K562 (cell line): ENCODE results near the gene ZNF837. TPM values are rescaled to one million over a fixed set of nuclear protein-coding genes. Genes with fewer than 3 reads are reported as not detected.

Source experiments
- CEBPB ChIP-seq: fragments of 450-650 bp; IDR thresholded peaks from 2 replicates; pipeline ENCODE4 v1.6.1; 2016; ENCODE audit warnings: missing genetic modification characterization, missing compliant biosample characterization
- CEBPG ChIP-seq, 3 experiments: fragments of 200-800 bp in 1 of 3; sonication (Bioruptor generic) in 1 of 3; sonication (generic) in 1 of 3; formaldehyde crosslinking in 1 of 3; IDR thresholded peaks in 2 of 3; conservative IDR thresholded peaks in 1 of 3; 2 replicates each; pipeline versions ENCODE4 v1.6.1 to v1.8.0; 2016 to 2022; ENCODE audit warnings: missing compliant biosample characterization in 2 of 3, missing genetic modification characterization in 2 of 3, mild to moderate bottlenecking in 1 of 3, missing genetic modification reagents in 1 of 3
- ZNF766 ChIP-seq: fragments of 200-800 bp; sonication (Bioruptor generic); conservative IDR thresholded peaks from 2 replicates; pipeline ENCODE4 v1.6.1; 2016; ENCODE audit warnings: missing genetic modification characterization, missing compliant biosample characterization
- polyA plus RNA-seq, 8 experiments: library from polyadenylated mRNA; depleted of rRNA in 4 of 8; stranded (reverse) in 5 of 8; unstranded in 3 of 8; fragments of >200 nt; fragmentation: Nextera tagmentation in 2 of 8; fragmentation: Illumina TruSeq in 1 of 8; extraction: Ambion mirVana in 2 of 8; extraction: Trizol in 1 of 8; gene quantifications; 2 replicates each; pipeline versions ENCODE4 v1.2.1 to v1.2.3, GENCODE V29; 2011 to 2014; ENCODE audit warnings: inconsistent platforms in 1 of 8, missing spikeins in 1 of 8
- total RNA-seq, 7 experiments: library from RNA; depleted of rRNA in 6 of 7; stranded (reverse); fragments of >200 nt in 6 of 7; fragmentation: Illumina TruSeq in 2 of 7; extraction: Trizol in 2 of 7; gene quantifications; 2 replicates each; pipeline versions ENCODE4 v1.2.1 to v1.2.3, GENCODE V29; 2011 to 2021; ENCODE audit warnings: low replicate concordance in 1 of 7
- TF ChIP-seq, protein P1 (sequence below): fragments of 450-650 bp; IDR thresholded peaks from 2 replicates; pipeline ENCODE4 v1.6.1; 2016
- TF ChIP-seq, protein P2 (sequence below), 2 experiments: fragments of 450-650 bp; IDR thresholded peaks; 2 replicates each; pipeline ENCODE4 v1.6.1; 2018; ENCODE audit warnings: mild to moderate bottlenecking in 2 of 2, low read depth in 1 of 2; ENCODE audit not compliant: partially characterized antibody in 2 of 2

Gene ZNF837
- total and polyA plus RNA-seq, 9 of the 15 experiments (the other 6 are each of a cell fraction or from before 2014, with no cell fraction given), result 0.11 to 2.1 (median 0.57) TPM; not detected in 4

DNA sequence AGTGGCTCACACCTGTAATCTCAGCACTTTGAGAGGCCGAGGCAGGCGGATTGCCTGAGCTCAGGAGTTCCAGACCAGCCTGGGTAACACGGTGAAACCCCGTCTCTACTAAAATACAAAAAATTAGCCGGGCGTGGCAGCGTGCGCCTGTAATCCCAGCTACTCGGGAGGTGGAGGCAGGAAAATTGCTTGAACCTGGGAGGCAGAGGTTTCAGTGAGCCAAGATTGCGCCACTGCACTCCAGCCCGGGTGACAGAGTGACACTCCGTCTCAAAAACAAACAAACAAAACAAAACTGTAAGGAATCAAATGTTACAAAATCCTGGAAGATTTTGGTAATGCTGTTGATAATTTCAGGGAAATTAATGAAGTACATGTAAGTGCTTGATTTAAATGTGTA lies 32.8 kb downstream of the ZNF837 start (continued):
- TF ChIP-seq, protein P1, sequence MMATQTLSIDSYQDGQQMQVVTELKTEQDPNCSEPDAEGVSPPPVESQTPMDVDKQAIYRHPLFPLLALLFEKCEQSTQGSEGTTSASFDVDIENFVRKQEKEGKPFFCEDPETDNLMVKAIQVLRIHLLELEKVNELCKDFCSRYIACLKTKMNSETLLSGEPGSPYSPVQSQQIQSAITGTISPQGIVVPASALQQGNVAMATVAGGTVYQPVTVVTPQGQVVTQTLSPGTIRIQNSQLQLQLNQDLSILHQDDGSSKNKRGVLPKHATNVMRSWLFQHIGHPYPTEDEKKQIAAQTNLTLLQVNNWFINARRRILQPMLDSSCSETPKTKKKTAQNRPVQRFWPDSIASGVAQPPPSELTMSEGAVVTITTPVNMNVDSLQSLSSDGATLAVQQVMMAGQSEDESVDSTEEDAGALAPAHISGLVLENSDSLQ, result peak; percentile 19; the same call in 1 of the 2 replicates
- TF ChIP-seq CEBPG (CRISPR knock-in tag; IDR thresholded peaks at IDR 0.05) (0 out of 2 replicates have a peak, but pooled peaks have one; percentile 29), CEBPG (tag; conservative IDR thresholded peaks at IDR 0.05 in 1 of 2, IDR thresholded peaks at IDR 0.05 in 1 of 2) (peak; percentile 60 to 82), ZNF766 (CRISPR knock-in tag) (0 out of 2 replicates have a peak, but pooled peaks have one; percentile 29), CEBPB (tag) (peak; percentile 89)
- TF ChIP-seq, protein P2, sequence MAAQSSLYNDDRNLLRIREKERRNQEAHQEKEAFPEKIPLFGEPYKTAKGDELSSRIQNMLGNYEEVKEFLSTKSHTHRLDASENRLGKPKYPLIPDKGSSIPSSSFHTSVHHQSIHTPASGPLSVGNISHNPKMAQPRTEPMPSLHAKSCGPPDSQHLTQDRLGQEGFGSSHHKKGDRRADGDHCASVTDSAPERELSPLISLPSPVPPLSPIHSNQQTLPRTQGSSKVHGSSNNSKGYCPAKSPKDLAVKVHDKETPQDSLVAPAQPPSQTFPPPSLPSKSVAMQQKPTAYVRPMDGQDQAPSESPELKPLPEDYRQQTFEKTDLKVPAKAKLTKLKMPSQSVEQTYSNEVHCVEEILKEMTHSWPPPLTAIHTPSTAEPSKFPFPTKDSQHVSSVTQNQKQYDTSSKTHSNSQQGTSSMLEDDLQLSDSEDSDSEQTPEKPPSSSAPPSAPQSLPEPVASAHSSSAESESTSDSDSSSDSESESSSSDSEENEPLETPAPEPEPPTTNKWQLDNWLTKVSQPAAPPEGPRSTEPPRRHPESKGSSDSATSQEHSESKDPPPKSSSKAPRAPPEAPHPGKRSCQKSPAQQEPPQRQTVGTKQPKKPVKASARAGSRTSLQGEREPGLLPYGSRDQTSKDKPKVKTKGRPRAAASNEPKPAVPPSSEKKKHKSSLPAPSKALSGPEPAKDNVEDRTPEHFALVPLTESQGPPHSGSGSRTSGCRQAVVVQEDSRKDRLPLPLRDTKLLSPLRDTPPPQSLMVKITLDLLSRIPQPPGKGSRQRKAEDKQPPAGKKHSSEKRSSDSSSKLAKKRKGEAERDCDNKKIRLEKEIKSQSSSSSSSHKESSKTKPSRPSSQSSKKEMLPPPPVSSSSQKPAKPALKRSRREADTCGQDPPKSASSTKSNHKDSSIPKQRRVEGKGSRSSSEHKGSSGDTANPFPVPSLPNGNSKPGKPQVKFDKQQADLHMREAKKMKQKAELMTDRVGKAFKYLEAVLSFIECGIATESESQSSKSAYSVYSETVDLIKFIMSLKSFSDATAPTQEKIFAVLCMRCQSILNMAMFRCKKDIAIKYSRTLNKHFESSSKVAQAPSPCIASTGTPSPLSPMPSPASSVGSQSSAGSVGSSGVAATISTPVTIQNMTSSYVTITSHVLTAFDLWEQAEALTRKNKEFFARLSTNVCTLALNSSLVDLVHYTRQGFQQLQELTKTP (IDR thresholded peaks at IDR 0.05; ENCODE audit: low read depth in 1 of 2, partially characterized antibody in 2 of 2), result peak in 1 of 2 experiments; percentile 25
